22Rv1 (cell line): ENCODE measurements around the gene FAF1.

Experiments used
- ZFX ChIP-seq: fragments of 450-650 bp; IDR thresholded peaks from 2 replicates; pipeline ENCODE4 v1.6.1; 2017; ENCODE audit warnings: antibody characterized with exemption, borderline replicate concordance
- TF ChIP-seq, protein P1 (sequence below): fragments of 450-650 bp; IDR thresholded peaks from 2 replicates; pipeline ENCODE4 v1.5.1; 2017; ENCODE audit warnings: mild to moderate bottlenecking

DNA sequence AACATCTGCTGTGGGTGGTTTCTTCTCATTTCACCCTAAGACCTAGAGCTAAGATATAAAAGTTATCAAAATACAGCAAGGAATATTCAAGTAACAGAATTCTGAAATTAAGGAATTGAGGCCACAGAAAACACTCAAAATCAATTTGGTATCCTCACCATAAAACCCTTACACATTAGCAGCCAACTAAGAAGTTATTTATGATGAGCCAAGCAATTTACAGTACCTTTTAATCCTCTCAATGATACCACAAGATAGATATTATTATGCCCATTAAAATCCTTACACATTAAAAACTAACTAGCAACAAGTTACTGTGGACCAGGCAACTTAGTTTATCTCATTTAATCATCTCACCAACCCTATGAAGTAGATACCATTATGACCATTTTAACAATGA lies 81.6 kb downstream of the FAF1 start:
- TF ChIP-seq, protein P1, sequence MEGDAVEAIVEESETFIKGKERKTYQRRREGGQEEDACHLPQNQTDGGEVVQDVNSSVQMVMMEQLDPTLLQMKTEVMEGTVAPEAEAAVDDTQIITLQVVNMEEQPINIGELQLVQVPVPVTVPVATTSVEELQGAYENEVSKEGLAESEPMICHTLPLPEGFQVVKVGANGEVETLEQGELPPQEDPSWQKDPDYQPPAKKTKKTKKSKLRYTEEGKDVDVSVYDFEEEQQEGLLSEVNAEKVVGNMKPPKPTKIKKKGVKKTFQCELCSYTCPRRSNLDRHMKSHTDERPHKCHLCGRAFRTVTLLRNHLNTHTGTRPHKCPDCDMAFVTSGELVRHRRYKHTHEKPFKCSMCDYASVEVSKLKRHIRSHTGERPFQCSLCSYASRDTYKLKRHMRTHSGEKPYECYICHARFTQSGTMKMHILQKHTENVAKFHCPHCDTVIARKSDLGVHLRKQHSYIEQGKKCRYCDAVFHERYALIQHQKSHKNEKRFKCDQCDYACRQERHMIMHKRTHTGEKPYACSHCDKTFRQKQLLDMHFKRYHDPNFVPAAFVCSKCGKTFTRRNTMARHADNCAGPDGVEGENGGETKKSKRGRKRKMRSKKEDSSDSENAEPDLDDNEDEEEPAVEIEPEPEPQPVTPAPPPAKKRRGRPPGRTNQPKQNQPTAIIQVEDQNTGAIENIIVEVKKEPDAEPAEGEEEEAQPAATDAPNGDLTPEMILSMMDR: no peak
- no peak for TF ChIP-seq ZFX
